OCI-LY3 (cell line): ENCODE data around the gene TACC2.

Experiments
- H2AFZ ChIP-seq: fragments of 200-600, 300-600 bp; shearing (Covaris generic); 2 replicates; pipeline ENCODE4 v1.6.0; 2014; ENCODE audit warnings: antibody characterized with exemption, low read depth, low read length
- H3K27ac ChIP-seq: fragments of 200-600, 300-600 bp; sonication (generic); 2 replicates; pipeline ENCODE4 v1.5.1; 2014; ENCODE audit warnings: mild to moderate bottlenecking, low read length, moderate library complexity, mixed read lengths
- H3K27me3 ChIP-seq: fragments of 200-600, 300-600 bp; sonication (generic); 2 replicates; pipeline ENCODE4 v1.6.1; 2014; ENCODE audit warnings: low read depth, low read length, mixed read lengths
- H3K36me3 ChIP-seq: fragments of 200-600, 300-600 bp; sonication (generic); replicated peaks from 2 replicates; pipeline ENCODE3; 2014; ENCODE audit warnings: low read depth, low read length, mixed read lengths
- H3K4me1 ChIP-seq: fragments of 300-600, 200-600 bp; sonication (generic); 2 replicates; pipeline ENCODE4 v1.6.1; 2014; ENCODE audit warnings: low read length, mixed read lengths
- H3K4me2 ChIP-seq: fragments of 200-600, 300-600 bp; sonication (generic); 2 replicates; pipeline ENCODE4 v1.6.1; 2014; ENCODE audit warnings: low read length, mixed read lengths
- H3K4me3 ChIP-seq: fragments of 300-600, 200-600 bp; sonication (generic); 2 replicates; pipeline ENCODE4 v1.5.1; 2014; ENCODE audit warnings: antibody characterized with exemption, mild to moderate bottlenecking, low read length, moderate library complexity
- H3K79me2 ChIP-seq: fragments of 300-600, 200-600 bp; shearing (Covaris generic); 2 replicates; pipeline ENCODE4 v1.6.1; 2014; ENCODE audit warnings: mild to moderate bottlenecking, low read length, mixed read lengths
- H3K9ac ChIP-seq: fragments of 300-600, 200-600 bp; shearing (Covaris generic); 2 replicates; pipeline ENCODE4 v1.6.0; 2014; ENCODE audit warnings: mild to moderate bottlenecking, low read length, moderate library complexity
- H3K9me3 ChIP-seq: fragments of 200-600, 300-600 bp; shearing (Covaris generic); 2 replicates; pipeline ENCODE4 v1.6.1; 2014; ENCODE audit warnings: low read length, mixed read lengths; ENCODE audit not compliant: insufficient read depth
- H4K20me1 ChIP-seq: fragments of 200-600, 300-600 bp; sonication (generic); 2 replicates; pipeline ENCODE4 v1.6.1; 2016; ENCODE audit warnings: low read length, mixed read lengths; ENCODE audit not compliant: insufficient read depth
- EZH2phosphoT487 ChIP-seq: fragments of 200-600 bp; shearing (Covaris generic); IDR thresholded peaks from 2 replicates; pipeline ENCODE4 v1.6.1; 2018; ENCODE audit warnings: antibody characterized with exemption, mixed run types, low read depth
- TF ChIP-seq, protein P1 (sequence below): fragments of 200-600, 300-600 bp; sonication (generic); IDR thresholded peaks from 2 replicates; pipeline ENCODE4 v1.5.1; 2014; ENCODE audit warnings: antibody characterized with exemption, low read length, low read depth

The TACC2 gene

DNA sequence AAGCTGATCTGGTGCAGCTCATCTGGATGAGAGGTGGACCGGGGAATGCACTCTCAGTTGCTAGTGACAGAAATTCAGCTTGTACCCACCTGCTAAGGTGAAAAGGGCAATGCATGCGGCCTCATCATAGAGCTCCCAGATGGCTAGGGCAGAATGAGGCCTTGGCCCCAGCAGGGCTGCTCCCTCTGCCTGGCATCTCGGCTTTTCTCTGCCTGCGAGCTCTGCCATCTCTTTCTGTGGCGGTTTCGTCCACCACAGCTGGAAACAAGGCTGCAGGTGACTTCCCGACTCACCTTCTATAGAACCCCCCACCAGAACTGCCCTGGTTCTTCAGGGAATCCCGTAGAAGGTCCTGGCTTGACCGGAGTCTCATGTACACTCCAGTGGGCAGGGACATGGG is 60.1 kb downstream of the TACC2 start:
- TF ChIP-seq, protein P1, sequence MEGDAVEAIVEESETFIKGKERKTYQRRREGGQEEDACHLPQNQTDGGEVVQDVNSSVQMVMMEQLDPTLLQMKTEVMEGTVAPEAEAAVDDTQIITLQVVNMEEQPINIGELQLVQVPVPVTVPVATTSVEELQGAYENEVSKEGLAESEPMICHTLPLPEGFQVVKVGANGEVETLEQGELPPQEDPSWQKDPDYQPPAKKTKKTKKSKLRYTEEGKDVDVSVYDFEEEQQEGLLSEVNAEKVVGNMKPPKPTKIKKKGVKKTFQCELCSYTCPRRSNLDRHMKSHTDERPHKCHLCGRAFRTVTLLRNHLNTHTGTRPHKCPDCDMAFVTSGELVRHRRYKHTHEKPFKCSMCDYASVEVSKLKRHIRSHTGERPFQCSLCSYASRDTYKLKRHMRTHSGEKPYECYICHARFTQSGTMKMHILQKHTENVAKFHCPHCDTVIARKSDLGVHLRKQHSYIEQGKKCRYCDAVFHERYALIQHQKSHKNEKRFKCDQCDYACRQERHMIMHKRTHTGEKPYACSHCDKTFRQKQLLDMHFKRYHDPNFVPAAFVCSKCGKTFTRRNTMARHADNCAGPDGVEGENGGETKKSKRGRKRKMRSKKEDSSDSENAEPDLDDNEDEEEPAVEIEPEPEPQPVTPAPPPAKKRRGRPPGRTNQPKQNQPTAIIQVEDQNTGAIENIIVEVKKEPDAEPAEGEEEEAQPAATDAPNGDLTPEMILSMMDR, result no peak
- TF ChIP-seq EZH2phosphoT487, result no peak

GRCh38 chr10:122050311-122050710 is 61.3 kb downstream of the TACC2 start:
- no peaks in the 10 kb centered on the region for H3K27me3 ChIP-seq
- no peaks in the 10 kb centered on the region for H3K9me3 ChIP-seq
- H3K9ac ChIP-seq, result no peak overlapping the region
- H3K4me2 ChIP-seq, result no peak overlapping the region
- no peak overlapping the region for H3K27ac ChIP-seq
- no peaks in the 10 kb centered on the region for H3K79me2 ChIP-seq
- no peak overlapping the region for H2AFZ ChIP-seq
- no peaks in the 10 kb centered on the region for H3K36me3 ChIP-seq
- no peak overlapping the region for H3K4me3 ChIP-seq
- H4K20me1 ChIP-seq, result no peaks in the 10 kb centered on the region
- H3K4me1 ChIP-seq, result no peaks in the 10 kb centered on the region
- no peak for TF ChIP-seq EZH2phosphoT487
- TF ChIP-seq, protein P1, result no peak

More for the DNA sequence above, 60.1 kb downstream of the TACC2 start:
- H3K36me3 ChIP-seq, result no peaks in the 10 kb centered on the region
- H3K9ac ChIP-seq, result no peak overlapping the region
- H4K20me1 ChIP-seq, result no peaks in the 10 kb centered on the region
- no peak overlapping the region for H3K27ac ChIP-seq
- no peaks in the 10 kb centered on the region for H3K4me1 ChIP-seq
- no peak overlapping the region for H3K4me3 ChIP-seq
- no peaks in the 10 kb centered on the region for H3K79me2 ChIP-seq
- no peaks in the 10 kb centered on the region for H3K9me3 ChIP-seq
- H2AFZ ChIP-seq, result no peak overlapping the region
- no peak overlapping the region for H3K4me2 ChIP-seq
- H3K27me3 ChIP-seq, result no peaks in the 10 kb centered on the region

GRCh38 chr10:122050811-122051210 is 61.8 kb downstream of the TACC2 start:
- H2AFZ ChIP-seq, result no peak overlapping the region
- no peak overlapping the region for H3K27ac ChIP-seq
- no peak for TF ChIP-seq EZH2phosphoT487
- TF ChIP-seq, protein P1, result no peak

DNA sequence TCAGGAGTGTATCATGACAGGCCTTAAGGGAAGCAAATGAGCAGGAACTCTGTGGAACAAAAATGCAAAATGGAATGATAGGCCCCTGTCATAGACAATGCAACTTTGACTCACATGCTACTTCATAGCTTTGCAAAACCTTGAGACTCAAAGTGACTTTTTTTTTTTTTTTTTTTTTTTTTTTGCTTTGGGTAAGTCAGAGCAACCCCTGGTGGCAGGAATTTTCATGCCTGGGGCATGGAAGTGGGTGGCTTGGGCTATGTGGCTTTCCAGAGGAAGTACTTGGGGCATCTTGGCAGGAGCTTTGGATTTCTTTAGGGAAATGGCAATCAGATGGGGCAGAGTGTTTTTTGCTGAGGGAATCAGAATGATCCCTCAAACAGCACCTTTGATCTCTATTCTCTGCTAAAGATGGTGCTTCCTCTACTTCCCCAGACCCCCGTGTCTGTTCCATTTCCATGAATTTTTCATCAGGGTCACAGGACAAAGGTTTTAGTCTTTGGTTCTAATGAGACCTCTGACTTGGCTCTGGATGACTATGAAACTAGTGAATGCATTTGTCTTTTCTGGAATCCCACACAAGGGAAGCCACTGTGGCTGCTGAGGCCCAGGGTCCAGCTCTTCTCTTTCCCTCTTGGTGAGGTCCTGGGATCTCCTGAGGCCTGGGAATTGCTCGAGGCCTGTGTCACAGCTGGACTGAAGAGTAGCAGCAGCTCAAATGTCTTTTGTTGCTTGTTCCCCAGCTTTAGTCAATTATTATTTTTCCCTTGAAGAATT is 62.8 kb downstream of the TACC2 start:
- H3K27me3 ChIP-seq, result no peaks in the 10 kb centered on the region

More at GRCh38 chr10:122050811-122051210, 61.8 kb downstream of the TACC2 start:
- Histone ChIP-seq H3K4me3 (no peak overlapping the region), H3K79me2 (no peaks in the 10 kb centered on the region), H3K4me2 (no peak overlapping the region), H3K4me1 (no peaks in the 10 kb centered on the region), H3K9ac (no peak overlapping the region), H4K20me1 (no peaks in the 10 kb centered on the region), H3K27me3 (no peaks in the 10 kb centered on the region), H3K9me3 (no peaks in the 10 kb centered on the region), H3K36me3 (no peaks in the 10 kb centered on the region)

More for the DNA sequence above, 62.8 kb downstream of the TACC2 start:
- Histone ChIP-seq H4K20me1 (no peaks in the 10 kb centered on the region), H3K27ac (no peak overlapping the region), H3K4me2 (no peak overlapping the region), H3K9ac (no peak overlapping the region), H3K4me1 (no peaks in the 10 kb centered on the region), H3K4me3 (no peak overlapping the region), H2AFZ (no peak overlapping the region), H3K9me3 (no peaks in the 10 kb centered on the region), H3K36me3 (no peaks in the 10 kb centered on the region), H3K79me2 (no peaks in the 10 kb centered on the region)
- TF ChIP-seq, protein P1, result no peak
- TF ChIP-seq EZH2phosphoT487, result no peak
